ENCODE measurements around the gene MTUS2. TPM values are rescaled to one million over a fixed set of nuclear protein-coding genes. Genes with fewer than 3 reads are reported as not detected.

Gene MTUS2
- total RNA-seq, 4 donors from 2014 or later = 0.44 to 1.1 (median 0.48) TPM; not detected in 1

GRCh38 chr13:29454931-29455481, 634.9 kb downstream of the MTUS2 start:
- DNase-seq (ENCODE audit: low spot score) (no peak), ATAC-seq (ENCODE audit: low FRiP score) (no peak)

GRCh38 chr13:29456419-29456818, 636.3 kb downstream of the MTUS2 start:
- TF ChIP-seq, protein P1, sequence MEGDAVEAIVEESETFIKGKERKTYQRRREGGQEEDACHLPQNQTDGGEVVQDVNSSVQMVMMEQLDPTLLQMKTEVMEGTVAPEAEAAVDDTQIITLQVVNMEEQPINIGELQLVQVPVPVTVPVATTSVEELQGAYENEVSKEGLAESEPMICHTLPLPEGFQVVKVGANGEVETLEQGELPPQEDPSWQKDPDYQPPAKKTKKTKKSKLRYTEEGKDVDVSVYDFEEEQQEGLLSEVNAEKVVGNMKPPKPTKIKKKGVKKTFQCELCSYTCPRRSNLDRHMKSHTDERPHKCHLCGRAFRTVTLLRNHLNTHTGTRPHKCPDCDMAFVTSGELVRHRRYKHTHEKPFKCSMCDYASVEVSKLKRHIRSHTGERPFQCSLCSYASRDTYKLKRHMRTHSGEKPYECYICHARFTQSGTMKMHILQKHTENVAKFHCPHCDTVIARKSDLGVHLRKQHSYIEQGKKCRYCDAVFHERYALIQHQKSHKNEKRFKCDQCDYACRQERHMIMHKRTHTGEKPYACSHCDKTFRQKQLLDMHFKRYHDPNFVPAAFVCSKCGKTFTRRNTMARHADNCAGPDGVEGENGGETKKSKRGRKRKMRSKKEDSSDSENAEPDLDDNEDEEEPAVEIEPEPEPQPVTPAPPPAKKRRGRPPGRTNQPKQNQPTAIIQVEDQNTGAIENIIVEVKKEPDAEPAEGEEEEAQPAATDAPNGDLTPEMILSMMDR (IDR thresholded peaks at IDR 0.05) = no peak
- DNase-seq (ENCODE audit: low spot score) (no peak), ATAC-seq (ENCODE audit: low FRiP score) (no peak)

More at GRCh38 chr13:29454931-29455481, 634.9 kb downstream of the MTUS2 start:
- TF ChIP-seq, protein P1 (IDR thresholded peaks at IDR 0.05) = no peak

- DNase-seq (ENCODE audit: low spot score) (no peak), ATAC-seq (ENCODE audit: low FRiP score) (no peak)
- TF ChIP-seq, protein P1 (IDR thresholded peaks at IDR 0.05) = no peak
These were observed 637.2 kb downstream of the MTUS2 start for GRCh38 chr13:29457299-29457698.

DNA sequence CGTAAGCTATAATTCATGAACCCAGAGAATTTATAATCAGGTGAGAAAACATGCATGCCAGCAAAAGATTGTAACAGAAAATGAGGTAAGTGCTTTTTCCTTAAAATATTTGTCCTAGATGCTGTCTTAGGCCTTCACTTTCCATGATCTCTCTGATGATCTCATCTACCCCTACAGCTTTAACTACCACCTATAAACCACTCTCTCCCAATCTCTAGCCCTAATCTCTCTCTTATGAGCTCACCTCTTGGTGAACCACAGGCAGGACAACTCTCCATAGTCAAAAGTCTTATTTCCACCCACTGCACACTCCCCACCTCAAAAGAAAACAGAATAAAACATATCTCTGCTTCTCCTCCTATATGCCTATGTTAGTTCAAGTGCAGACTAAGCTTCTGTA, 638.3 kb downstream of the MTUS2 start:
- TF ChIP-seq, protein P1 (IDR thresholded peaks at IDR 0.05) = no peak
- ATAC-seq (ENCODE audit: low FRiP score) = no peak
- DNase-seq (ENCODE audit: low spot score) = no peak

DNA sequence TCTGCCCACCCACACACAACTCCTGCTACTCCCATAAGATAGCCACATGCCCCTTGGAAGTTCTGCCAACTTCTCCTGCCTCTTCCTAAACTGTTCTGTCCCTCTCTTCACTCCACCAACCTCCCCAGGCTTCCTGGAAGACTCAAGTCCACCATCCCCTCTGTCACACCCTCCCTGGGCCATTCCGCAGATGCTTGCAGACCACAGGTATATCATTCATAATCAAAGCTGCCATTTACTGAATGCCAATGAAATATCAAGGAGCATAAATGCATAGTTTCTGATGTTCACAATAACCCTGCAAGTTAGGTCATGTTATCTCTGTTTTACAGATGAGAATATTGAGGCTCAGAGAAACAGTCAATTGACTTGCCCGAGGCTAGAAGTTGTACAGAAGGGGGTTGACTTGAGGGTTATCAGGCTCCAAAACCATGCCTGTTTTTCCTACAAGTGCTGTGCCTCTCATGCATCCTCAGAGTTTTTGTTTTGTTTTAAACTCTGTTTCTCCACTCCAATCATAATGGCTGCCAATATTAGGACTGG, 639.7 kb downstream of the MTUS2 start:
- TF ChIP-seq, protein P1 (IDR thresholded peaks at IDR 0.05) = no peak

DNA sequence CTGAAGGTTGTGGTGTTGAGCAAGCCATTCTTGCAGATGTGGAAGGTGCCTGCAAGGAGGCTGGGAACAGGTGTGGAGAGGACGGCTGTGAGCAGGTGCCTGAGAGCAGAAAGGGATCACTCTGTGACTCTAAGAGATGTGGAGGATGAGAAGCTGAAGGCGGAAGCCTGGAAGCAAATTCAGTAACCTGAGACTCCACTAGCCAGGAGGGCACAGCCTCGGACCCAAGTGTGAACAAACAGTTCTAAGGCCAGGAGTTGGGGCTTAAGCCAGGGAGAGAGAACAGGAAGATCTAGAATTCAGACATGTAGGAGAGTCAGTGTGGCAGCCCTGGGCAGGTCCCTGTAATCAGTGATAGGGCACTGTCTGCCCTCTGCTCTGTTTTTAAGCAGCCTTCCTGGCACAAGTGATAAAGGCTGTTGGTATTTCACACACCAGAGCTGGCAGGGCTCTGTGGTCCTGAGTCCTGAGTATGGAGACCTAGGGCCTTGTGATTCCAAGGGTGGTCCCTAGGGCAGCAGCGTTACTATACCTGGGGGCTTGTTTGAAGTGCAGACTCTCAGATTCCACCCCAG, 644.1 kb downstream of the MTUS2 start:
- TF ChIP-seq, protein P1 (IDR thresholded peaks at IDR 0.05) = no peak
- ATAC-seq (ENCODE audit: low FRiP score) (no peak), DNase-seq (ENCODE audit: low spot score) (no peak)

More for the DNA sequence above, 639.7 kb downstream of the MTUS2 start:
- no peak for DNase-seq (ENCODE audit: low spot score)
- ATAC-seq (ENCODE audit: low FRiP score) = no peak
